NCI-H1417 (cell line): Measurements from ENCODE around the gene GOLGA6C.
"Not testable (repeated sequence)": the region's sequence is repeated elsewhere in the genome, so short reads cannot be mapped to it uniquely, and the experiment has no call there.

Experiments
- DNase-seq, 3 experiments: peaks; one replicate each; lab custom pipeline; 2025; lab: John Stamatoyannopoulos, UW

GOLGA6C gene, protein sequence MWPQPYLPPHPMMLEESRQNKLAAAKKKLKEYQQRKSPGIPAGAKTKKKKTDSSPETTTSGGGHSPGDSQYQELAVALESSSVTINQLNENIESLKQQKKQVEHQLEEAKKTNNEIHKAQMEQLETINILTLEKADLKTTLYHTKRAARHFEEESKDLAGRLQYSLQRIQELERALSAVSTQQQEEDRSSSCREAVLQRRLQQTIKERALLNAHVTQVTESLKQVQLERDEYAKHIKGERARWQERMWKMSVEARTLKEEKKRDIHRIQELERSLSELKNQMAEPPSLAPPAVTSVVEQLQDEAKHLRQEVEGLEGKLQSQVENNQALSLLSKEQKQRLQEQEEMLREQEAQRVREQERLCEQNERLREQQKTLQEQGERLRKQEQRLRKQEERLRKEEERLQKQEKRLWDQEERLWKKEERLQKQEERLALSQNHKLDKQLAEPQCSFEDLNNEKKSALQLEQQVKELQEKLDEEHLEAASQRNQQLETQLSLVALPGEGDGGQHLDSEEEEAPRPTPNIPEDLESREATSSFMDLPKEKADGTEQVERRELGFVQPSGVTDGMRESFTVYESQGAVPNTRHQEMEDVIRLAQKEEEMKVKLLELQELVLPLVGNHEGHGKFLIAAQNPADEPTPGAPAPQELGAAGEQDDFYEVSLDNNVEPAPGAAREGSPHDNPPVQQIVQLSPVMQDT

DNA sequence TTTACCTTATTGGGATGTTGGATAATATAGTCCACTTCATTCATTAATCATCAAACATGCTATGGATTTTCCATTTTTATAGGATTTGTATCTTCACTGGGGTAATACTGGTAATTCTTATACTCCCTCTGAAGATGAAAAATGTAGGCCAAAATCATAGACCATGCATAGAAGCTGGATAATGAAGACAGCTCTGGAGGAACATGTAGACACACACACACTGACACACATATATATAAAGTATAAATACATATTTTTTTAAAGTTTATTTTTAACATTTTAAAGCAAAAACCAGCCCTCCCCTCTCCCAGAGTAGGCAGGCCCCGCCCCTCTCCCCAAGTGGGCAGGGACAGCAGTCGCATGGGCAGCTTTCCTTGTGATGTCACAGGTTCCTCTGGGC, at the start of gene GOLGA6C:
TSS of gene GOLGA6C (plus strand) at position 301 of the 400 bp plus-strand sequence. CDS start 265 bp downstream, outside the sequence.
- DNase-seq: not testable (repeated sequence)

- DNase-seq: peak in 2 of 3 experiments; percentile 53 to 68
Measured at GRCh38 chr15:75208501-75209288, 49.4 kb upstream of the GOLGA6C start.

- DNase-seq: no peak
Measured at GRCh38 chr15:75209289-75209676, 48.9 kb upstream of the GOLGA6C start.

DNA sequence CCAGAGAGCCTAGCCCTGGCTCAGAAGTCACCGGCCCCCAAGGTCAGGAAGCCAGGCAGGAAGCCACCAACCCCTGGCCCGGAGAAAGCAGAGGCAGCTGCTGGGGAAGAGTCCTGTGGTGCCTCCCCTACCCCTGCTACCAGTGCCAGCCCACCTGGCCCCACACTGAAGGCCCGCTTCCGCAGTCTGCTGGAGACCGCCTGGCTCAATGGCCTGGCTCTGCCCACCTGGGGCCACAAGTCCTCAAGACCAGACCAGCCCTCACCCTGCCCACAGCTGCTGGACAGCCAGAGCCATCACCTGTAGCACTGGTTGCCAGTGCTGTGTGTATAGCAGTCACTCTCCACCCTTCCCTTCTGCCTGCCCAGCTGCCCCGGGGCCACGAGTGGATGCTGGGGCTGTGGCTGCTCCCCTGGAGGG, 47.3 kb upstream of the GOLGA6C start:
- DNase-seq: no peak

- no peak for DNase-seq
Measured at GRCh38 chr15:75211436-75212199, 46.5 kb upstream of the GOLGA6C start.

GRCh38 chr15:75212200-75212858, 45.8 kb upstream of the GOLGA6C start:
- no peak for DNase-seq

- no peak for DNase-seq
Measured at GRCh38 chr15:75213212-75213767, 44.8 kb upstream of the GOLGA6C start.

GRCh38 chr15:75213768-75214221, 44.3 kb upstream of the GOLGA6C start:
- no peak for DNase-seq

- no peak for DNase-seq
Measured at GRCh38 chr15:75214293-75215096, 43.6 kb upstream of the GOLGA6C start.

- DNase-seq: peak in 1 of 3 experiments; percentile 10
Measured at GRCh38 chr15:75215107-75216004, 42.8 kb upstream of the GOLGA6C start.

DNA sequence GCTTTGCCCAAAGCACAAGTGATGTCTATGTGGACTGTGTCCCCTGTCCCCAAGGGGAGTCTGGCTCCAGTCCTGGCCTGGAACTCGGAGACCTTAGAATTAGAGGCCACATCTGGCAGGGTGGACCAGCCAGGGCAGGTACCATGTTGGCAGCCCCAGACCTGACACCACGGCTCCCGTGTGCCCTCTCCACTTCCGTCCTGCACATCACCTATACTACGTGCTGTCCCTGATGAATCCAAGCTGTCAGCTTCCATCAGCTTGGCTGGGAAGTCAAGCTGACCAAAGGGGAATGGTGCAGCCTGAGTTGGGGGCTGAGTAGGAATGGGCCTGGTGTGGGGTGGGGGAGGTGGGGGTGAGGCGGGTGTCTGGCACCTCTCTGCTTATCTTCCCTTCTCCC, 41.1 kb upstream of the GOLGA6C start:
- no peak for DNase-seq

DNA sequence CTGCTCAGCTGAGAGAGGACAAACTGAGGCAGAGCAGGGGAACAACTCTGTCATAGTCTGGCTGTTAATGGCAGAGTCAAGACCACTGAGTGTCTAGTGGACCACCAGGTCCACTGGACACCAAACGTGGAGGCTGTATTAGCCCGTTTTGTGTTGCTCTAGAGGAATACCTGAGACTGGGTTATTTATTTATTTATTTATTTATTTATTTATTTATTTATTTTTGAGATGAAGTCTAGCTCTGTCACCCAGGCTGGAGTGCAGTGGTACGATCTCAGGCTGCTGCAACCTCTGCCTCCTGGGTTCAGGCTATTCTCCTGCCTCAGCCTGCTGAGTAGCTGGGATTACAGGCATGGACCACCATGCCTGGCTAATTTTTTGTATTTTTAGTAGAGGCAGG, 40.6 kb upstream of the GOLGA6C start:
- not testable (repeated sequence) for DNase-seq

DNA sequence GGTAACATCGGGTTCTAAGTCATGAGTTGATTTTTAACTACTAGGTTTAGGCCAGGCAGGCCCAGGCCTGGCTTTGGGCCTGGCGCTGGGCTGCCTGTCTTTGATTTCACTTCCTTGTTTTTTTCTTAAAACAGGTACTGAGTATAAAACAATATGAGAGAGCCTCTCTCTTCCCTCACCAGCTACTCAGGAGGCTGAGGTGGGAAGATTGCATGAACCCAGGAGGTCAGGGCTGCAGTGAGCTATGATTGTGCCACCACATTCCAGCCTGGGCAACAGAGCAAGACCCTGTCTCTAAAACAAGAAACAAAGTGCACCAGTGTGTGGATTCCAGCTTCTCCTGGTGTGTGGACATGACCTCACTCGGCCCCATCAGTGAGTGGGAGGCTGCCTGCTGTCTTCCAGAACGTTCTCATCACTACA, 38.6 kb upstream of the GOLGA6C start:
- DNase-seq: not testable (repeated sequence)

GRCh38 chr15:75223688-75224087, 34.4 kb upstream of the GOLGA6C start:
- no peak for DNase-seq

DNA sequence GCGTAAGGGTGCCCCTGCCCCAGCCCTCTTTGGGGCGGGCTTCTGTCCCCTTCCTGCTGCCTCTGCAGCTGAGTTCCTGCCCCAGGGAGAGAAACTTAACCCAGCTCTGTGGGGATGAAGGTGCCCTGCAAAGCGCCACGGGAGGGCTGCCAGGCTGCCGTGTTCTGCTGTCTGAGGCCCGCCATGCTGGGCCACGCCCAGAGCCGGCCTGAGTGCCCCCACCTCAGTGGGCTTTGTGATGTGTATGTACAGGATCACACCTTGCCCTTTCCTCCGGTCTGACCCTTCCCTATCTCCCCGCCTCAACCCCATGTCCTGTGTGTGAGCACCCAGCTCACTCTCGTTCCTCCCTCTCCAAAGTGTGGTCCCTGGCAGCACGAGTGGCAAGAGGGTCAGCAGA, 33.9 kb upstream of the GOLGA6C start:
- no peak for DNase-seq

- DNase-seq: not testable (repeated sequence)
Measured at GRCh38 chr15:75225102-75225836, 32.9 kb upstream of the GOLGA6C start.

DNA sequence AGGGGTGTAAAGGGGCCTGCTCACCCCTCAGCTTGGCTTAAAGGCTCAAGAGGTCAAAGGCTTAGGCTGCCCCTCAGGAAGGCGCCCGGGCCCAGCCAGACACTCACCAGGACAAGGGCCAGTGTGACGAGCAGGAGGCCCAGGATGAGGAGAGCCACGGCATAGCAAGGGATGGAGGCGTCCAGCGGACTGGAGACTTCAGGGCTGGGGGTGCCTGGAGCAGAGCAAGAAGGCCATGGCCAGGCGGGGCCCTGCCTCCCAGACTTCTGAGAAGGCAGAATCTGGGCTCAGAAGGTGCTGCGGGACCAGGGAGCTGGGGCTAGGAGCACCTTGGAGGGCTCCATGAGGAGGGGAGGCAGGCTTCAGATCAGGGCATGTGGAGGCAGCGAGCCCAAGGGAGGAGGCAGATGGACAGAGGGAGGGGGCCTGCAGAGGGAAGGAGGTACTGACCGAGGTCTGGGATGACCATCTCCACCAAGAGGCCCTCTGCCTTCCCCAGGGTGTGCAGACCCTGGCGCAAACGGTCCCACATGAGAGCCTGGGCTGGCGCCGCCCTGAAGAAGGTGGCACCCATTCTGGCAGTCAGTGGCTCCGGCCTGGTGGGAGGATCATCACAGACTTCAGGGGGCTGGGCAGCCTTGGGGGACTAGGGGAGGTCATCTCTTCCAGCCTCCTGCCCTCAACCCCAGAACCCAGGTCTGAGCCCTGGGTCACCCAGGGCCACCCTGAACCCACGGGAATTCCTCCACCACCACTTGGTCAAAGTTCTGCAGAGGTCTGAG, 32.0 kb upstream of the GOLGA6C start:
- no peak for DNase-seq
